Hematopoietic multipotent progenitor cell treated with erythropoietin and hydrocortisone succinate and interleukin-3 and kit ligand, for 8 days (in vitro differentiated cells): Measurements from ENCODE around the gene BMPER.
"Not testable (repeated sequence)": the region's sequence is repeated elsewhere in the genome, so short reads cannot be mapped to it uniquely, and the experiment has no call there.

ENCODE experiments used
- DNase-seq: peaks from one replicate; pipeline ENCODE4 v3.0.0-alpha.2; 2015

BMPER gene

DNA sequence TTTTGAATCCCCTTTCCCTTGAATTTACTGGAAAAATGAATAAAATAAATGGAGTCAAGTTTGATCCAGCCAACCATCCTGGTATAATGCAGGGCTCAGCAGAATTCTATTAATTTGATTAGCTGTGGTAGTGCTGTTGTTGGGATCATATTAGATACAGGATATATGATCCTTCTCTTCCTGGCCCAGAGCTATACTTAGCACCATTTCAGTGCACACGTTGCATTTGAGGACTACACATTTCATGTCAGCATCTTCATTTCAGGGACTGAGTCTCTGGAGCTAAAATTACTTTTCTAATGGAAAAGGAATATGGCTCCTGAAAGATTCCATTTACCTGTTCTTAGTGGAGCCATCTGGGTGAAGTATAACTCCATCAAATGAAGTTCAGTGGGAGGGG, 240.3 kb downstream of the BMPER start:
- no peak for DNase-seq

DNA sequence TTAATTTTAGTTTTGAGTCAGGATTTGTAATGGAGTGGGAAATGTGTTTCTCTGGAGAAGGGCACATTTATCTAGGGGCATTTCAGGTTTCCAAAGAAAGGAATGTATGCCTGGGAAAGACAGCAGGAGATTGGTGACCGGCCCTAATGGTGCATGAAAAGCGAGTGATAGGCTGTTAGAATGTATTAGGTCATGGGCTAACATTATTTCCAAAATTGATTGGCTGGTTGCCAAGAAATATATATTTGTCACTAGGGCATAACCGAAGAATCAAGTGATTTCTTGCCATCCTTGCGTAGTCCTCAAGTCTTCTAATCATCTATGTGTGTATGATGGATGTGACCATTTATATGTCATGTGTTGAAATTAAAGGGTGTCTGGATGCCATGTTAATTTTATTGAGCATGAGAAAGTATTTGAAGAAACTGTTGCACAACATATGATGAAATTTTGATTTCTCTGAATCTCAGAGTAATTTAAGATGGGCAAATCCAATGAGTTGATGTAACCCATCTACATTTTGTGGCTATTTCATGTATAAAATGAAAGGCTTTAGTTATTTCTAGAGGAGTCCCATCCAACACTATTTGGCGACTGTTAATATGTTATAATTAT, 248.4 kb downstream of the BMPER start:
- no peak for DNase-seq

DNA sequence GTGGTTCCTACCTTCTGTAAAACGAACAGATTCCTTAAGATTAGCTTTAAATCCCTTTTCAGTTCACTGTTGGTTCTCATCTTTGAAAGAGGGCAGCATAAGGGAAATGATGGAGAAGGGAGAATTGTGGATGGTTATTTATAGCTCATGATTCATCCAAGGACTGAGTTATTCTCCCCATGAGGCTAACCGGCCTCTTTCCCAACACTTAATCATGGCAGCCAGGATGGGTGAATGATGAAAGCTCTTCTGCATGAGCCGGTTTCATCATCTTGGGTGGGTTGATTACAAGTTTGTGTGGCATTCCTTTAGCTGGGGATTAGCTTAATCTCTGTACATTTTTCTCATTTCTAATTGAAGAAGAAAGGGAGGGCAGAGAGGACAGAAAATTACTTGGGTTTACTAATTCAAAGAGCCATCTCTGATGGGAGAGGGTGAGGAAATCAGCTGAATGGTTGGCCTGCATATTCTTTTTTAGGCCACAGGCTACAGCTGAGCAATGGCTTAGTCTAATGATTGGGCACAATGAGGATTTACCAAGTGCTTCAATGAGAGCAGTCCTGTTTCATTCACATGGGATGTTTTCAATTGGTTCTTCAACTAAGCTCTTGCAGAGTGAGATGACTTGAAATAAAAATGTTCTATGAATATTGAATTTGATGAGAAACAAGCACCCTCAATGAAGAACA, 250.0 kb downstream of the BMPER start:
- DNase-seq: no peak

DNA sequence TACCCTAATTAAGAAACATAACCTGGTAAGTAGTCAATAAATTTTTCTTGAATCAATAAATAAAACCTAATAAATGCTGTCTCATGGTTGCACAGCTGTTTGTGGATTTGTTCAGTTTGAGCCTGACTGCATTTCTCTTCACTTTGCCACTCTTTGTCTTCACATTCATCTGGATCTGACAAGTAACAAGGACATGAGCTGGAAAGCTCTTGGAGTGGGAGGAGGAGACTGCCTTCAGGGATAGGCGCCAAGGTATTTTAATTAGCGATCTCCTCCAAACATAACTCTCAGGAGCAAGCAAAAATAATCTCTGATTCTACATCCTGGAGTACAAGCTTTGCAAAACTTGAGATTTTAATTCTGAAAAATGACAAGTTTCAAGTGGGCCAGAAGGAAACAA, 251.0 kb downstream of the BMPER start:
- no peak for DNase-seq

DNA sequence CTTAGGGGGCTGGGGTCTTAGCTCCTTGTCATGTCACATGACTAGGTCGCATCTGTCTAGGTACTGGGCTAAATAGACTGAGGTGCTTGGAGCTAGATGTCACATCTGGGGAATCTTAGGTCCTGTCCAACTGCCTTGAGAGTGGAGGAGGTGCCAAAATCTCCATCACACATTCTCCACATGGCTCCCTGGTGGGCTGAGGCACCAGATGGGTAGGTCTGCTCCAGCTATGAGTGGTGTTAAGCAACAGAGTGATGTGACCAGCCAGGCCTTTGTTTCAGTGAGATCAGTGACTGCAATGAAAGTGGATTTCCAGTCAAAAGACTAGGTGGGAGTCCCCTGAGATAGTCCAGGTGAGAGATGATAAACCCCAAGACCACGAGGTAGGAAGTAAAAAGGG, 251.8 kb downstream of the BMPER start:
- no peak for DNase-seq

DNA sequence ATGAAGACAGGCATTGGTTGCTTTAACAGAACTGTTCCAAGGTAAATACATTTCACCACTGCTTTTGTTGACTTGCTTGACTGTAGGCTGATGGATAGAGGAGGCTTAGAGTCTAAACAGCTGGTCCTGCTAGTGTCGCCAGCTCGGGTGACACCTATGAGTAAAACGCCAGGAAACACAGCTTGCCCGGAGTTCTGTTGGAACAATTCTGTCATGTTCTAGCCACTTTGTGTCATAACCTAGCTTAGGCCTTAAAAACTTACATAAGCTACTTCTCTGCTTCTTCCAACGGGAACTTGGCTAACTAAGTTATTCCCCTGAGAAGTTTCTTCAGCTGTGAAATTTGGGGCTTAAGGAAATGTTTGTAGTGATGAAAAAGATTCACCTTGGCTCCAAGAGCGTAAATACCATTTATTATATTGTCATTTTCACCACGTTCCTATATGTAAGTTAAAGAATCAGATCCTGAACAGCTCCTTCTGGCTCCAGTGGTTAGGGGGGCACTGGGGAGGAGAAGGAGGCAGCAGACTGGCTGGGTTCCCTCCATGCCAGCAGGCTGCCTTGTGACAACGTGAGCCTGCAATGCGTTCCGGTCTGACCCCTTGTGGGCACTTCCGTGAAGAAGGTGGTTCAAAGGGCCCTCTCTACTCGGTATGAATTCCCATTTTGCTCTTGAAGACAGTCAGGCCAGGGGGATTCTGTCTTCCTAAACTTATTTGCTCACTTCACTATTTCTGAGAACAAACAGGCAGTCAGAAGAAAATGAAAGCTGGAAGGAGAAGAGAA, 253.2 kb downstream of the BMPER start:
- no peak for DNase-seq

DNA sequence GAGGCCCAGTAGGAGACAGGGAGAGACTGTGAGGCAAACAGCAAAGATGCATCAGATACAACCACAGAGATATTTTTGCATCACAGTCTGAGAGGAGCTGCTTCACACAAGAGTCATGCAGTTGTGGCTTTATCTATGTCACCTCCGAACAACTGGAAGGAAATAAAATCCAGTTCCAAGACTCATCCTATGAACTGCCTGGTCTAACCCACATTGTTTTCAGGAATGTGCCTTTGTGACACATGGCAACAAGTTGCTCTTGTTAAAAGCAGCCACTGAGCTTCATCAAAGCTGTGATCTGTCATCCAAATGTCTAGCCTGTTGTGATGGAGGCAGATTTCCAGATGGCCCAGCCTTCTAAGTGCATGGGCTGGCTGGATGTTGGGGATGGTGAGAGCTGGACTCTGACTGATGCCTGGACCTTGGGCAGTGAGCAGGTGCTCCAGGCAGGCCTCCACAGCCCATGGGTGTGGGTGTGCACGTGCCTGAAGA, 255.0 kb downstream of the BMPER start:
- DNase-seq: no peak

DNA sequence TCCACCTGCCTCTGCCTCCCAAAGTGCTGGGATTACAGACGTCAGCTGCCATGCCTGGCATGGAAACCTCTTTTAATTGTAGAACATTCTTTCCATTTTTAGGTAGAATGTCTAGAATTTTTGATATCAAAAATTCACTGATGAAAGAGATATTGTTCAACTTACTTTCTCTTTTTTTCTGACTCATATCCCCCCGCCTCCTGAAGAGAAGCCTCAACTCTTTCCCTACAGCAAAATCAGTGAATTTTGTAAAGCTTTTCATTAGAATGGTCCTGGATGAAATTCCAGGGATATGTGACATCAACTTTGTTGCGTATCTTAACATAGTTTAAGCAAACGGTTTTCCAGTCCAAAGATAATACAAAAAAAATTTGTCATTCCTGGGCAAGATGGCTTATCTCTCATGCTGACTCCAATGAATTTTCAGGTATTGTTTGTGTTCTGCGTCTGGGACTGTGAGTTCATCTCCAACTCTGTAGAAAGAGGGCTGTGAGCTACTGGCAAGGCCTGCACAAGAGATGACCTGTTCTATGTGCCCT, 256.8 kb downstream of the BMPER start:
- DNase-seq: no peak

DNA sequence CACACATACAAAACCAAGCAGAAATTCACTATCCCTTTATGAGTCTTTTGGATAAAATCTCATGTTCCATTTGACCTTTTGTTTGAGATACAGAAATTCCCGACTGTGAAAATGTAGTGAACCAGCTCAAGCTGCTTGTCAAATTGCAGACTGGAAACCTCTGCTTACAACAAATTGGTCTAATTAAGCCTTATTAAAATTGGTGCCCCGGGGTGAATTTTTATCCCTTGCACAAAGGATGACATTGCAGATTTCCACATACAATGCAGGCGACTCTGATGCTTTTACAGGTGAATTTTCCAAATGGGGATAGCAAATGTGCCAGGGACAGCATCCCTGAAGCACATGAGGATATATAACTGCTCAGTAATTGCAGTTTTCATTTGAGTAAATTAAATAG, 257.3 kb downstream of the BMPER start:
- no peak for DNase-seq

DNA sequence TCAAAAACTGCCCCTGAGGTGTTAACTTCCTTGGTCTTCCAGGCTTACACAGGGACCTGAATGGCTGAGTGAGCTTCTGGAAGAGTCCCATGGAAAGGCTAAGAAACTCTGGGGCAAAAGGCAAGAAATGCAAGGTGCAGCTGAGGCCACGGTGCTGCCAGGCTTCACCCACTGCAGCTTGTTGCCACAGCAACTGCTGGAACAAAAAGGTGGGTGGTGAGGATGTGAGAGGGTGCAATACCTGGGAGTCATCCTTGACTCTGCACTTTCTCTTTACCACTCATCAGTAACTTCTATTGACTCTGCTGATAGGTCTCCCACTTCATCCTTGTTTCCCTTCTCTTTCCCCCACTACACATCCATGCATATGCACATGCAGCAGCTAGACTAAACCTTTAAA, 258.6 kb downstream of the BMPER start:
- DNase-seq: no peak

DNA sequence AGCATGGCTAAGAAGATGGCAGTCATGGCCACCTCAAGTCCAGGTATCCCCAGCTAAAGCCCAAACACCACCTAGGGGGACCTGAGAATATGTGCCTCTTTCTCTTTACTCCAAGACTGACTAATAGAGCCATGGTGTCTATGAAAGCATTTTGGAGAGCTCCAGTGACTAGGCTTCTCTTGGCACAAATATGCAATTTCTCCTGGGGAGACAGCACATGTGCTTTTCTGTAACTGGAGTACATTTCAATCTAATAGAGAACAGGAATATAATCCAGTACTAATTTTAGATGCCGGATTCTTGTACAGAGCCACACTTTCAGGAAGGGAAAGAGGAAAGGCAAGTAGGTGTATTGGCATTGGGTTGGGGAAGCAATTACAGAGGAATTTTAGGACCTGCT, 260.1 kb downstream of the BMPER start:
- DNase-seq: no peak

DNA sequence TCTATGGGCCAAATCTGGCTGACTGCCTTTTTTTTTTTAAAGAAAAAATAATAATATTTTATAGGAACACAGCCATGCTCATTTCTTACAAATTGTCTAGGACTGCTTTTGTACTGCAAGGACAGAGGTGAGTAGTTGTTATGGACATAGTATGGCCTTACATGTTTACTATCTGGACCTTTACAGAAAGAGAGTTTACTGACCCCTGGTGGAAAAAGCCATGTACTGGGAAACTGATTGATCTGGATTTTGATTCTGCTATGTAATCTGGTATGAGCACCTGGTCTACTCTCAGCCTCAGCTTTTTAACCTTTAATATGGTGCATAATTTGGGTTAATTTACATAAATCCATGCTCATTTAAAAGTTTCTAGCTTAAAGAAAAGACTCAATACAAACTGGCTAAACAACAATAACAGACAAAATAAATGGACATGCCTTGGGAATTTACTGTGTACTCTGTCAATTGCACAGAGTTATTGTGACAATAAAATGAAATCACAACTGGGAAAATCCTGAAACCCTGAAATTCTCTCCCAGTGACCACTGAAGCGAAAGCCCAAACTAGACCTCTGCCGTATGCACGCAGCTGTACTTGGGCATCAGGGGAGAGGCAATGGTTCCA, 260.7 kb downstream of the BMPER start:
- DNase-seq: peak; percentile 37

DNA sequence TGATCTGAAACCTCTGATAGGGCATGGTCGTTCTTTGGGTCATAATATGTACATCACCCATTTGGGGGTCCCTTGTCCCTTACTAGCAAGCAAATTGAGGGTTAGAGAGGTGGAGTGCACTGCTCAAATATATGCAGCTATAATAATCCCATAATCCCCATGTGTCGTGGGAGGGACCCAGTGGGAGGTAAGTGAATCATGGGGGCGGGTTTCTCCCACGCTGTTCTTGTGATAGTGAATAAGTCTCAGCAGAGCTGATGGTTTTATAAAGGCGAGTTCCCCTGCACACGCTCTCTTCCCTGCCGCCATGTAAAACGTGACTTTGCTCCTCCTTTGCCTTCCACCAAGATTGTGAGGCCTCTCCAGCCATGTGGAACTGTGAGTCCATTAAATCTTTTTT, 262.7 kb downstream of the BMPER start:
- no peak for DNase-seq

DNA sequence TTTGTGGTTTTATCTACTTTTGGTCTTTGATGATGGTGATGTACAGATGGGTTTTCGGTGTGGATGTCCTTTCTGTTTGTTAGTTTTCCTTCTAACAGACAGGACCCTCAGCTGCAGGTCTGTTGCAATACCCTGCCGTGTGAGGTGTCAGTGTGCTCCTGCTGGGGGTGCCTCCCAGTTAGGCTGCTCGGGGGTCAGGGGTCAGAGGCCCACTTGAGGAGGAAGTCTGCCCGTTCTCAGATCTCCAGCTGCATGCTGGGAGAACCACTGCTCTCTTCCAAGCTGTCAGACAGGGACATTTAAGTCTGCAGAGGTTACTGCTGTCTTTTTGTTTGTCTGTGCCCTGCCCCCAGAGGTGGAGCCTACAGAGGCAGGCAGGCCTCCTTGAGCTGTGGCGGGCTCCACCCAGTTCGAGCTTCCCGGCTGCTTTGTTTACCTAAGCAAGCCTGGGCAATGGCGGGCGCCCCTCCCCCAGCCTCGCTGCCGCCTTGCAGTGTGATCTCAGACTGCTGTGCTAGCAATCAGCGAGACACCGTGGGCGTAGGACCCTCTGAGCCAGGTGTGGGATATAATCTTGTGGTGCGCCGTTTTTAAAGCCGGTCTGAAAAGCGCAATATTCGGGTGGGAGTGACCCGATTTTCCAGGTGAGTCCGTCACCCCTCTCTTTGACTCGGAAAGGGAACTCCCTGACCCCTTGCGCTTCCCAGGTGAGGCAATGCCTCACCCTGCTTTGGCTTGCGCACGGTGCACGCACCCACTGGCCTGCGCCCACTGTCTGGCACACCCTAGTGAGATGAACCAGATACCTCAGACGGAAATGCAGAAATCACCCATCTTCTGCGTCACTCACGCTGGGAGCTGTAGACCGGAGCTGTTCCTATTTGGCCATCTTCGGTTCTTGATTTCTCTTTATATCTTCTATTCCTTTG, 269.6 kb downstream of the BMPER start:
- DNase-seq: not testable (repeated sequence)

DNA sequence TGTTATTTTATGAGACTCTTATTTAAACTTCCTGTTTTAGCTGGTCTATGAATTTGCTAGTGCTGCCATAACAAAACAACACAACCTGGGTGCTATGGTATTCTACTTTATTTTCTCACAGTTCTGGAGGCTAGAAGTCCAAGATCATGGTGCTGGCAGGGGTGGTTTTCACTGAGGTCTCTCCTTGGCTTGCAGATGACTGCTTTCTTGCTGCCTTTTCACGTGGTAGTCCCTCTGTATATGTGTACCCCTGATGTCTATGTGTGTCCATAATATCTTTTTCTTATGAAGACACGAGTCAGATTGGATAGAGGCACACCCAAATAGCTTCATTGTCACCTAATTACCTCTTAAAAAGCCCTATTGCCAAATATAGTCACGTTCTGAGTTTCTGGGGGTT, 270.5 kb downstream of the BMPER start:
- DNase-seq: no peak

DNA sequence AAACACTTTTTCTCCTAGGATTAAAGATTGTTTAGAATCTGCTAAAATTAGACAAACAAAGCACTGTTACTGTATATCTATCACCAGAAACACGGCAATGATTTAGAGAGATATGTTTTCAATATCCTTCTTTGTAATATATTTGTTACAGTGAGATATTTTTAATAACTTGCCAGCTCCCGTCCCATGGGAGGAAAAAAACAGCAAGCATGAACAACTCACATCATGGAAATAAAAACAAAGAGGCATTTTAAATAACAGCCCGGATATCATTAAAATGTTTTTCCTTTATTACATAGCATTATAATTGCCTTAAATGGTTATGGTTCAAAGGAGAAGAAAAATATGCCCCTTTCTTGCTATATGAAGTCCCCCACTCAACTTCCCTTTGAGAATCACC, 272.1 kb downstream of the BMPER start:
- DNase-seq: no peak

DNA sequence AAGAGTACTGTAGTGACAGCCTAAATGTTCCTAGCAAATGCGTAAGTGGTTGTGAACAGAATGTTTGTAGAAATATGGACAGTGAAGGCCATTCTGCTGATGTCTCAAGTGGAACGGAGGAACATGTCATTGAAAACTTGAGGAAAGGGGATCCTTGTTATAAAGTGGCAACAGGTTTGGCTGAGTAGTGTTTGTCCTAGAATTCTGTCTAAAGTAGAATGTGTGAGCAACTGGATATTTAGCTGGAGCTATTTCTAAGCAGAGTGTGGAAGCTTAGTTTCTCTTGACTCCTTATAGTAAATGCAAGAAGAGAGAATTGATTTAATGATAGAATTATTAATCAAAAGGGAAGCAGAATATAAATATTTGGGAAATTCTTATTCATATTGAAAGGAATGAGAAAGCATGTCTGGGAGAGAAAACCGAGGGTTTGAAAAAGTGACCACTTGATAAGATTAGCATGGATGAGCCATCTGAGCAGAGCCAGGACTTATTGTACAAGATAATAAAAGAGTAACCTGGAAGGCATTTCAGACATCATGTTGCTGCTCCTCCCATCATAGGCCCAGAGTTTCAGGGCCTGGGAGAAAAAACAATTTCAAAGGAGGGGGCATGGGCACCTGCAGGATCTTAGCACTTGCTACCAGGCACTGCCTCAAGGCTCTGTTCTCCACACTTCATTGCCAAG, 276.1 kb downstream of the BMPER start:
- DNase-seq: no peak

DNA sequence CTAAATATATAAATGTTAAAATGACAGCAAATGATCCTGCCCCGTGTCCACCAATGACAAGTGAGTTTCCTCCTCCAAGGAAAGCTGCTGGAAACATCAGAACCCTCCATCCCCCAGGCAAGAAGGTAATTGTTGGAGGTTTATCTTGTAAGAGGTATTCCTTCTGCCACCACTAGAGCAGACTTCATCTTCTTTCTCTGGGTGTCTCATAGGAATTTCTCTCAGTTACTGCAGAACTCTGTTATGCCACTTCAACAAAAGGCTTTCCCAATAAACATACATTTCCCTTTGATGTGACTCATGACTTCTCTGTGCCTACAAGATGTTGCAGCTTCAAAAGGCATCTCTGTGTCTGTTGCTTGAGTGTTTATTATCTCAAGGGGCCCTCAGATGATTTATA, 279.1 kb downstream of the BMPER start:
- no peak for DNase-seq

DNA sequence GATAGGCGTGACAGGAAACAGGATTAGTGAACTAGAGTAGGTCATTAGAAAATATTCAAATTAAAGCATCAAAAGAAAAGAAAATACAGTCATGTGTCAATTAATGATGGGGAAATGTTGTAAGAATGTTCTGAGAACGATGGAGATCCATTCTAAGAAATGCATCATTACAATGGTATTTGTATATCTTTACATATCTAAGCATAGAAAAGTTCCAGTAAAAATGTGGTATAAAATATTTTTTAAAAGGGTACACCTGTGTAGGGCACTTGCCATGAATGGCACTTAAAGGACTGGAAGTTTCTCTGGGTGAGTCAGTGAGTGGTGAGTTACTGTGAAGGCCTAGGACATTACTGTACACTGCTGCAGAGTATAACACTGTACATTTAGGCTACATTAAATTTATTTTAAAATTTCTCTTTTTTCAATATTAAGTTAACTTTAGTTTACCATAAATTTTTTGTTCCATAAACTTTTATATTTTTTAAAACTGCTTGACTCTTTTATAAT, 282.5 kb downstream of the BMPER start:
- no peak for DNase-seq

DNA sequence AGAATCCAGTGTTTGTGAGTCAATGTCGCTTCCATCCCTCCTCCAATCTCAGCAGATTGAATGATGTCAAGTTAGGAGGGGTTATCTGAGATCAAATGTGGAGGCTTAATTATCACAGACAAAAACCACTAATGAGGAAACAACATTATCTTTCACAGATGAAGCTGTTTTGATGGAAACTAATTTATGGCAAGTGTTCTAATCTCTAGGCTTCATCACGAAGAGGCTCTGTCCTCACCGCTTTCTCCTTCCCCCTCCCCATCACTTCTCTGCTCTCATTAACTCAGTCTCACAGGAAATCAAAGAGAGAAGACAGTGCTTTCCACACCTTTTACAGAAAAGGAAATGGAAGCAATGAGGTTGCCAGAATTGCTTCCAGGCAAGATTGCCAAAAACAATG, 283.7 kb downstream of the BMPER start:
- no peak for DNase-seq

DNA sequence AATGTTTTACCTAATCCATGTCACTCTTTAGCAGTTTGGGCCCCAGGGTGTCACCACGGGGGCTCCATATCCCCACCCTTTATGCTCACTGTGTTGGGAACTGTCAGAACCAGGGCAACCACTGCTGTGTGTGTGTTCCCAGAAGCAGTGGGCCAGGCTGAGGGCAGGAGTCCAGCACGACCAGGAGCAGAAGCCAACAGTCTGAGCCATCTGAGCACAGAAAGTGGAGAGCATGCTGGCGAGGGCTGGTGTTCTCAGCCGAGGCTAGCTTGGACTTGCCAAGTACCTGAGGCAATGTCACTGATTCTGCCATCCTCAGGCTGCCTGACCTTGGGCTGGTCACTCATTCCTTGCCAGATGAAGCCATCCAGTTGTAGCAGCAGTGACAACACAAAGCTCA, 285.0 kb downstream of the BMPER start:
- DNase-seq: no peak
